ENCODE measurements around the gene CST3. TPM values are rescaled to one million over a fixed set of nuclear protein-coding genes. Genes with fewer than 3 reads are reported as not detected.
A peak's percentile ranks its signal among the peaks of the same experiment; 100 is the strongest.

CST3 gene
- total and polyA plus RNA-seq, 2 experiments from 2014 or later = 921 to 2,850 TPM

GRCh38 chr20:23639490-23639958 lies 1.8 kb upstream of the CST3 start:
- Histone ChIP-seq H4K20me1 (ENCODE audit: insufficient read depth, poor library complexity, severe bottlenecking) (peaks cover 3% of the 10 kb centered on the region), H3K27ac (no peak overlapping the region), H3K79me2 (peaks cover 19% of the 10 kb centered on the region), H3K4me2 (no peak overlapping the region), H2AFZ (no peak overlapping the region), H3K36me3 (replicated peaks; ENCODE audit: insufficient read depth, low read depth) (no peaks in the 10 kb centered on the region), H3K4me3 (no peak overlapping the region), H3K27me3 (no peaks in the 10 kb centered on the region), H3K4me1 (ENCODE audit: insufficient read depth) (peaks cover 11% of the 10 kb centered on the region), H3K9me2 (replicated peaks; ENCODE audit: insufficient read depth) (no peaks in the 10 kb centered on the region), H3K9me3 (ENCODE audit: low read depth) (no peaks in the 10 kb centered on the region)
- TF ChIP-seq EZH2phosphoT487 (IDR thresholded peaks at IDR 0.05; ENCODE audit: low read depth, severe bottlenecking, unreplicated experiment) (no peak), EZH2 (IDR thresholded peaks at IDR 0.05; ENCODE audit: borderline replicate concordance) (no peak), CTCF (IDR thresholded peaks at IDR 0.05; ENCODE audit: poor library complexity) (no peak)
- 83% methylated on average over 7 of the region's 8 CpGs for WGBS (ENCODE audit: low lambda C conversion rate, missing lambda C conversion rate)
- no peak for DNase-seq (ENCODE audit: low spot score)

- Histone ChIP-seq H3K9me3 (ENCODE audit: low read depth) (no peaks in the 10 kb centered on the region), H3K4me2 (peak overlapping the region; percentile 89), H3K4me3 (no peak overlapping the region), H4K20me1 (ENCODE audit: insufficient read depth, poor library complexity, severe bottlenecking) (peaks cover 3% of the 10 kb centered on the region), H3K4me1 (ENCODE audit: insufficient read depth) (peaks cover 11% of the 10 kb centered on the region), H3K36me3 (replicated peaks; ENCODE audit: insufficient read depth, low read depth) (no peaks in the 10 kb centered on the region), H3K9me2 (replicated peaks; ENCODE audit: insufficient read depth) (no peaks in the 10 kb centered on the region), H2AFZ (no peak overlapping the region), H3K27ac (no peak overlapping the region), H3K27me3 (no peaks in the 10 kb centered on the region), H3K79me2 (peaks cover 19% of the 10 kb centered on the region)
- no peak for TF ChIP-seq EZH2phosphoT487 (IDR thresholded peaks at IDR 0.05; ENCODE audit: low read depth, severe bottlenecking, unreplicated experiment)
- TF ChIP-seq EZH2 (IDR thresholded peaks at IDR 0.05; ENCODE audit: borderline replicate concordance) = no peak
- no peak for TF ChIP-seq CTCF (IDR thresholded peaks at IDR 0.05; ENCODE audit: poor library complexity)
- DNase-seq (ENCODE audit: low spot score) = no peak
- WGBS (ENCODE audit: low lambda C conversion rate, missing lambda C conversion rate) = no CpG with 5 or more reads among the region's 9 CpGs
Measured at GRCh38 chr20:23638309-23638708, 554 bp upstream of the CST3 start.

- no peaks in the 10 kb centered on the region for H3K9me2 ChIP-seq (replicated peaks; ENCODE audit: insufficient read depth)
- DNase-seq (ENCODE audit: low spot score) = no peak
- peak overlapping the region; percentile 96 for H3K27ac ChIP-seq
- no peak for TF ChIP-seq CTCF (IDR thresholded peaks at IDR 0.05; ENCODE audit: poor library complexity)
- no peak for TF ChIP-seq EZH2 (IDR thresholded peaks at IDR 0.05; ENCODE audit: borderline replicate concordance)
- no peak for TF ChIP-seq EZH2phosphoT487 (IDR thresholded peaks at IDR 0.05; ENCODE audit: low read depth, severe bottlenecking, unreplicated experiment)
- no peaks in the 10 kb centered on the region for H3K9me3 ChIP-seq (ENCODE audit: low read depth)
- H3K79me2 ChIP-seq = peaks cover 19% of the 10 kb centered on the region
- H3K4me2 ChIP-seq = peak overlapping the region; percentile 89
- peaks cover 11% of the 10 kb centered on the region for H3K4me1 ChIP-seq (ENCODE audit: insufficient read depth)
- H3K36me3 ChIP-seq (replicated peaks; ENCODE audit: insufficient read depth, low read depth) = no peaks in the 10 kb centered on the region
- peak overlapping the region; percentile 96 for H2AFZ ChIP-seq
- peaks cover 3% of the 10 kb centered on the region for H4K20me1 ChIP-seq (ENCODE audit: insufficient read depth, poor library complexity, severe bottlenecking)
- 33% methylated on average over 4 of the region's 4 CpGs for WGBS (ENCODE audit: low lambda C conversion rate, missing lambda C conversion rate)
- H3K4me3 ChIP-seq = peak overlapping the region; percentile 82
- H3K27me3 ChIP-seq = no peaks in the 10 kb centered on the region
Measured at GRCh38 chr20:23636908-23637281, 860 bp downstream of the CST3 start.
